Smooth muscle cell (in vitro differentiated cells): ENCODE data around the gene ADAM33. TPM values are rescaled to one million over a fixed set of nuclear protein-coding genes. Genes with fewer than 3 reads are reported as not detected.

Source experiments
- DNase-seq: peaks from one replicate; lab custom pipeline; 2025; ENCODE audit not compliant: unreplicated experiment; lab: John Stamatoyannopoulos, UW
- H2AFZ ChIP-seq: fragments of 200-600 bp; sonication (generic); 2 replicates; pipeline ENCODE4 v1.6.0; 2016; ENCODE audit warnings: antibody characterized with exemption, low read depth, mild to moderate bottlenecking
- H3F3A ChIP-seq: fragments of 200-600 bp; sonication (generic); 2 replicates; pipeline ENCODE4 v1.6.0; 2017; ENCODE audit warnings: antibody characterized with exemption, low read depth
- H3K27ac ChIP-seq: fragments of 200-600 bp; sonication (generic); 2 replicates; pipeline ENCODE4 v1.5.1; 2016; ENCODE audit warnings: low read depth, mild to moderate bottlenecking
- H3K27me3 ChIP-seq: fragments of 200-600 bp; sonication (generic); 2 replicates; pipeline ENCODE4 v1.6.1; 2016; ENCODE audit warnings: low read depth, mild to moderate bottlenecking
- H3K36me3 ChIP-seq: fragments of 200-600 bp; sonication (generic); 2 replicates; pipeline ENCODE4 v1.5.1; 2016; ENCODE audit warnings: low read depth
- H3K4me1 ChIP-seq: fragments of 200-600 bp; sonication (generic); 2 replicates; pipeline ENCODE4 v1.5.1; 2016; ENCODE audit warnings: low read depth
- H3K4me2 ChIP-seq: fragments of 200-600 bp; sonication (generic); 2 replicates; pipeline ENCODE4 v1.6.0; 2016; ENCODE audit warnings: mild to moderate bottlenecking
- H3K4me3 ChIP-seq: fragments of 200-600 bp; sonication (generic); 2 replicates; pipeline ENCODE4 v1.5.1; 2016; ENCODE audit warnings: mild to moderate bottlenecking
- H3K79me2 ChIP-seq: fragments of 200-600 bp; sonication (generic); 2 replicates; pipeline ENCODE4 v1.6.0; 2016; ENCODE audit warnings: low read depth, mild to moderate bottlenecking
- H3K9ac ChIP-seq: fragments of 200-600 bp; sonication (generic); 2 replicates; pipeline ENCODE4 v1.6.0; 2016; ENCODE audit warnings: low read depth
- H3K9me3 ChIP-seq: fragments of 200-600 bp; sonication (generic); replicated peaks from 2 replicates; pipeline ENCODE4 v1.5.1; 2016; ENCODE audit warnings: low read depth
- H4K20me1 ChIP-seq: fragments of 200-600 bp; sonication (generic); 2 replicates; pipeline ENCODE4 v1.6.0; 2016; ENCODE audit warnings: low read depth
- CTCF ChIP-seq: fragments of 200-600 bp; sonication (generic); IDR thresholded peaks from 2 replicates; pipeline ENCODE4 v1.5.1; 2017; ENCODE audit warnings: borderline replicate concordance, mild to moderate bottlenecking, antibody characterized with exemption; ENCODE audit not compliant: insufficient read depth, poor library complexity, severe bottlenecking
- WGBS: methylation state at CpG from one replicate; pipeline ENCODE4 v1.1.7; 2016; ENCODE audit warnings: low lambda C conversion rate; 5-methylcytosine and 5-hydroxymethylcytosine counted together
- polyA plus RNA-seq: library from polyadenylated mRNA; unstranded; fragments of >200 nt; fragmentation: Nextera tagmentation; extraction: Ambion mirVana; gene quantifications from 2 replicates; pipeline ENCODE4 v1.2.1, GENCODE V29; 2016
- total RNA-seq: library from RNA; depleted of rRNA; stranded (reverse); fragments of >200 nt; gene quantifications from 2 replicates; pipeline ENCODE4 v1.2.3, GENCODE V29; 2014

The ADAM33 gene
- total and polyA plus RNA-seq, 2 experiments from 2014 or later: 5.1 to 7.4 TPM

GRCh38 chr20:3712279-3712873 lies 30.6 kb upstream of the ADAM33 start, which contains the start of gene SIGLEC1:
Gene SIGLEC1, minus strand, starts transcription at chr20:3712600. Its CDS starts 5,472 bp downstream, at chr20:3707128.
- H4K20me1 ChIP-seq: no peaks in the 10 kb centered on the region
- 89% methylated on average over 13 of the region's 15 CpGs for WGBS
- no peak within 1 kb of the TSS for H3K4me3 ChIP-seq
- no peaks in the 10 kb centered on the region for H3K4me1 ChIP-seq
- H3K79me2 ChIP-seq: no peaks in the 10 kb centered on the region
- H3F3A ChIP-seq: no peaks in the 10 kb centered on the region
- H3K9ac ChIP-seq: no peak within 1 kb of the TSS
- no peaks in the 10 kb centered on the region for H3K36me3 ChIP-seq
- H3K27ac ChIP-seq: no peak within 1 kb of the TSS
- TF ChIP-seq CTCF: no peak
- H2AFZ ChIP-seq: no peak within 1 kb of the TSS
- no peak for DNase-seq
- no peaks in the 10 kb centered on the region for H3K9me3 ChIP-seq
- H3K27me3 ChIP-seq: no peaks in the 10 kb centered on the region
- H3K4me2 ChIP-seq: no peak within 1 kb of the TSS

DNA sequence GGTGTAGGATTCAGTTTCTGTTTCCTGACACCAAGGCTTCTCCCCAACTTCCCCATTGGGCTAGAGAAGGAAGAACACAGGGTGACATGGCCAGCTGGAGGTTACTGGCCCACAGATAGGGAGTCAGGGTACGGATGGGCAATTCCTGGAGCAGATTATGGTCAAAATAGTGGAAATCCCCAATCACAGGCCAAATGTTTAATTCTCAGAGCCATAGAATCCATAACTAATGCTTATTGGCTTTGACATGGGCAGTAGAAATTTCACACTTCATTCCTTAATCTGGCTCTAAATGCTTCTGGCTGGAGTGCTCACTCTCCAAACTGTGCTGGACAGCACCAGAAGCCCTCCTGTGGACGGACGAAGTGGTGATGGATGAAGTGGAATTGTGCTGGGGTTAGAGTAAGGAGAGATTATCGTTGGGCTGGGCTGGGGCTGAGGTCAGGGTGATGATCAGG lies 29.7 kb upstream of the ADAM33 start:
- Histone ChIP-seq H2AFZ (no peak overlapping the region), H3K27me3 (no peaks in the 10 kb centered on the region), H3K9ac (no peak overlapping the region), H3K4me2 (no peak overlapping the region), H3K4me1 (no peaks in the 10 kb centered on the region), H3K79me2 (no peaks in the 10 kb centered on the region), H3K36me3 (no peaks in the 10 kb centered on the region), H4K20me1 (no peaks in the 10 kb centered on the region), H3K27ac (no peak overlapping the region), H3K9me3 (no peaks in the 10 kb centered on the region), H3F3A (no peaks in the 10 kb centered on the region), H3K4me3 (no peak overlapping the region)
- DNase-seq: no peak
- no peak for TF ChIP-seq CTCF
- WGBS: 92% methylated on average over 4 of the region's 4 CpGs

GRCh38 chr20:3710703-3711483 lies 29.1 kb upstream of the ADAM33 start:
- WGBS: 38% methylated on average over 17 of the region's 18 CpGs
- H3K27me3 ChIP-seq: no peaks in the 10 kb centered on the region
- H3K79me2 ChIP-seq: no peaks in the 10 kb centered on the region
- H3K4me3 ChIP-seq: no peak overlapping the region
- no peaks in the 10 kb centered on the region for H4K20me1 ChIP-seq
- no peaks in the 10 kb centered on the region for H3K36me3 ChIP-seq
- no peaks in the 10 kb centered on the region for H3F3A ChIP-seq
- TF ChIP-seq CTCF: peak; percentile 99
- H3K9ac ChIP-seq: no peak overlapping the region
- H3K4me1 ChIP-seq: no peaks in the 10 kb centered on the region
- no peak overlapping the region for H2AFZ ChIP-seq
- no peak overlapping the region for H3K27ac ChIP-seq
- H3K9me3 ChIP-seq: no peaks in the 10 kb centered on the region
- H3K4me2 ChIP-seq: no peak overlapping the region
- DNase-seq: peak; percentile 66
